ENCODE data around the gene CCDC59.

DNA sequence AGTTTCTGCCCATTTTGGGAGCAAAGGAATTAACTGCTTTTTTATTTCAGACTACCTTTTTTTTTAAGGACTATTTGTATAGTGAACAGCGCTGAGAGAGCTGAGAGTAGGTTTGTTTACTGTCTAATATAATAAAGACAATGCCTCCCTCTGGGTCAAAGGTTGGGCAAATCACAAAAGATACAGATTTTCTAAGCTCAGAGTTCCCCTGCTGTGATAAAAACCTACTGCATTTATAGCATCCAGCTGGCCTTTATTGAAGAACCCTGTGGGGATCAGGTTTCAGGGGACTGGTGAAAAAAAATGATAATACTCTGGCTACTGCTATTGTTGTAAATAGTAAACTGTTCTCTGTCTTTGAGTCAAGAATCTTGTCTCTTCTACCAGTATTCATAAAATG, 28.7 kb downstream of the CCDC59 start:
- TF ChIP-seq, protein P1, sequence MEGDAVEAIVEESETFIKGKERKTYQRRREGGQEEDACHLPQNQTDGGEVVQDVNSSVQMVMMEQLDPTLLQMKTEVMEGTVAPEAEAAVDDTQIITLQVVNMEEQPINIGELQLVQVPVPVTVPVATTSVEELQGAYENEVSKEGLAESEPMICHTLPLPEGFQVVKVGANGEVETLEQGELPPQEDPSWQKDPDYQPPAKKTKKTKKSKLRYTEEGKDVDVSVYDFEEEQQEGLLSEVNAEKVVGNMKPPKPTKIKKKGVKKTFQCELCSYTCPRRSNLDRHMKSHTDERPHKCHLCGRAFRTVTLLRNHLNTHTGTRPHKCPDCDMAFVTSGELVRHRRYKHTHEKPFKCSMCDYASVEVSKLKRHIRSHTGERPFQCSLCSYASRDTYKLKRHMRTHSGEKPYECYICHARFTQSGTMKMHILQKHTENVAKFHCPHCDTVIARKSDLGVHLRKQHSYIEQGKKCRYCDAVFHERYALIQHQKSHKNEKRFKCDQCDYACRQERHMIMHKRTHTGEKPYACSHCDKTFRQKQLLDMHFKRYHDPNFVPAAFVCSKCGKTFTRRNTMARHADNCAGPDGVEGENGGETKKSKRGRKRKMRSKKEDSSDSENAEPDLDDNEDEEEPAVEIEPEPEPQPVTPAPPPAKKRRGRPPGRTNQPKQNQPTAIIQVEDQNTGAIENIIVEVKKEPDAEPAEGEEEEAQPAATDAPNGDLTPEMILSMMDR (IDR thresholded peaks at IDR 0.05) = no peak
- TF ChIP-seq POLR2A (IDR thresholded peaks at IDR 0.05) = no peak

All from thyroid gland (tissue), 4 donors.